ENCODE measurements around the gene ADAM15.

The ADAM15 gene

DNA sequence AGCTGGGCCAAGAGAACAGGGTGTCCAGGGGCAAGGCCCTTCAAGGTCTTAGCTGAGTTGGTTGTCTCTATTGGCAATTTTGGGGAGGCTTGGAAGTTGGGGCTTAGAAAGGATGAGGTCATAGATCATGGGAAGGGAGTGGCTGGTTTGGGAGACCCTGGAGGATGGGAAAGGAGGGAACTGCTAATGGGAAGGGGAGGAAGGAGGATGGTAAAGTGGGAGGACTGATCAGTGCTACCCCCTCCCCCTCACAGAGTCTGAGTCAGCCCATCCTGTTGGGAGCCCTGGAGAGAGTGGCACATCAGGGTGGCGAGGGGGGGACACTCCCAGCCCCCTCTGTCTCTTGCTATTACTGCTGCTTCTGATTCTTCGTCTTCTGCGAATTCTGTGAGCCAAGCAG lies 17.5 kb downstream of the ADAM15 start:
- ATAC-seq, result no peak
- Mint-ChIP-seq H3K4me3 (no peak overlapping the region), H3K27ac (no peak overlapping the region), H3K36me3 (peaks cover 19% of the 10 kb centered on the region), H3K9me3 (no peaks in the 10 kb centered on the region), H3K27me3 (no peaks in the 10 kb centered on the region), H3K4me1 (peaks cover 51% of the 10 kb centered on the region)

DNA sequence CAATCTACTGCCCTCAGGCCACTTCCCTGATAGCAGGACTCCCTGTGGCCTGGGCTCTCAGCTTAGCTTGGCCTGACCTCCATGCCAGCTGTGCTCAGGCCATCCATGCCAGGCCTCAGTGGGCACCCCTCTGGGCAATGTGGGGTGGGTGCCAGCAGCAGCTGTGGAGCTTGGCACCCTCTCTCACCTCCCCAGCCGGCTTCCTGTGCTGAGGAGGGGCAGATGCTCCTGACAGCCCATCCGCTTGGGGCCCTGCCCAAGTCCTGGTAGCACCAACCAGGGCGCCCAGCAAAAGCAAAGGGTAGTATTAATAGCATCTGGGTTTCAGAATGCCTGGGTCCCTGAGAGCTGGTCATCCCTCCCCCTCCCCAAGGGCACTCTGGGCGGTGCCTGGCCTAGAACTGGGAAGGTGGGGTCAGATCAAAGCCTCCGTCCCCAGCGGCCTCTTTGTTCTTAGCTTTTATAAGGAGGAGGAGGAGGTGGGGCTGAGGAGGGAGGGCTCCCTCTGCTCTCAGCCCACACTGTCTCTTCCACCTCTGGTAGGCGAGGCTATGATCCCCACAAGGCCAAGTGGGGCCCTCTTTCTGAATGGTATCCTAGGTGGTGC lies 18.5 kb downstream of the ADAM15 start:
- no peaks in the 10 kb centered on the region for H3K9me3 Mint-ChIP-seq
- H3K27ac Mint-ChIP-seq, result no peak overlapping the region
- ATAC-seq, result no peak
- no peak overlapping the region for H3K4me3 Mint-ChIP-seq
- H3K36me3 Mint-ChIP-seq, result peaks cover 19% of the 10 kb centered on the region
- H3K27me3 Mint-ChIP-seq, result no peaks in the 10 kb centered on the region
- peaks cover 47% of the 10 kb centered on the region for H3K4me1 Mint-ChIP-seq

DNA sequence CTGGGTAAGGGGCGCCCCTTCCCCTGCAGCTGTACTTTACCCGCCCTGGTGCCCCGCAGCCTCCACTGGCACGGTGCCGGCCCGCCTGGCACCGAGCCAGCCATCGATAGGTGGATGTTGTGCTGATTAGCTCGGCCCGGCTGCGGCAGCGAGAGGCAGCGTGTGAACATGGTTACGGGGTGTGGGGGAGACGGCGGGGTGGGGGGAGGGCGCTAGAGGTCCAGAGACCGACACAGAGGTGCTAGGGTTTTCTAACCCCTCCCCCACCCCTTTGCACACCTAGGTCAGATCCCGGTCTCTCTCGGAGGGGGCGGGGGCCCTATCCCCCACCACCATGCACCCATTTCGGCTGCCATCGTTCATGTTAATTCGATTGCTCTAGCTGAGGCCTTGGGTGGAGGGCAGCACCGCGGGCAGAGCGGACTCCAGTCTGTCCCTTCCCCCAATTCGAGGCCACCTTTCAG lies 19.1 kb downstream of the ADAM15 start:
- H3K9me3 Mint-ChIP-seq, result no peaks in the 10 kb centered on the region
- no peak for ATAC-seq
- H3K4me3 Mint-ChIP-seq, result peak overlapping the region; percentile 58
- peaks cover 19% of the 10 kb centered on the region for H3K36me3 Mint-ChIP-seq
- H3K27ac Mint-ChIP-seq, result peak overlapping the region; percentile 13
- H3K4me1 Mint-ChIP-seq, result peaks cover 44% of the 10 kb centered on the region
- no peaks in the 10 kb centered on the region for H3K27me3 Mint-ChIP-seq

DNA sequence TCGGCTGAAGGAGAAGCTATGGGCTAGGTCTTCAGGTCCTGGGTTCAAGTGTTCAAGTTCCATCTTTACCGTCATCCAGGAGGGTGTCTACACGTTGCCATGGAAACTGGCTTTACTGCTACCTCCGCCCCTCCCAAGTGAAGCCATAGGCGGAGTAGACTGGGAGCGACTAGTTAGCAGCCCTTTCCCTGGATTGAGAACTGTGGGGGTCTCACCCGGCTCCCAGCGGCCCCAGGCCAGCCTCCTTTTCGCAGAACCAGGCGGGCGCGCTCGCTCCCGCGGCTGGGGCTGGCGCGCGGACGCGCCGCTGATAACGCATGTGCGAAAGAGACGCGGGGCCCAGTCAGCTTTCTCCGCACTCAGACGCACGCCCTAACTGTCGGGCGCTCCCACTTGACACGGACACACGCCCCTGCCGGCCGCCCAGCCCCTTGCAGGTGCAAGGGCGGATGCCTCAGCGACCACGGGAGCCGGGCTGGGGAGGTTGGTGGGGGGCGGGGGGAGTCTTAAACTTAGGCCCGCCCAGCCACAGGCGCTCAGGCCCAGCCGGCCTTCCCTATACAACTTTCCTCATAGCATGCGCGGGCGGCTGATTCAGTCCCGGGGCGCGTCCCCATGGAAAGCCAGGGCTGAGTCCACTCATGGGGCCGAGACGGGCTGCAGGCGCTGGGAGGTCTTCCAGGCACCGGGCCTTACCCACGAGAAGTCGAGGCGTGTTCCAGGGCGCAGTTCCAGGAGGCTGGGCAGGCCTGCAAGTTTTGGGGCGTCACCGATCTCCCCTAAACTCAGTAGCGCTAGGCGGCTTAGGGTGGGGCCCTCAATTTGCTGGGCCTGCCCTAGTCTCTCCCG lies 19.8 kb downstream of the ADAM15 start:
- peak overlapping the region; percentile 13 for H3K27ac Mint-ChIP-seq
- no peaks in the 10 kb centered on the region for H3K9me3 Mint-ChIP-seq
- peak overlapping the region; percentile 58 for H3K4me3 Mint-ChIP-seq
- peaks cover 19% of the 10 kb centered on the region for H3K36me3 Mint-ChIP-seq
- H3K27me3 Mint-ChIP-seq, result no peaks in the 10 kb centered on the region
- H3K4me1 Mint-ChIP-seq, result peaks cover 42% of the 10 kb centered on the region
- ATAC-seq, result peak; percentile 90

DNA sequence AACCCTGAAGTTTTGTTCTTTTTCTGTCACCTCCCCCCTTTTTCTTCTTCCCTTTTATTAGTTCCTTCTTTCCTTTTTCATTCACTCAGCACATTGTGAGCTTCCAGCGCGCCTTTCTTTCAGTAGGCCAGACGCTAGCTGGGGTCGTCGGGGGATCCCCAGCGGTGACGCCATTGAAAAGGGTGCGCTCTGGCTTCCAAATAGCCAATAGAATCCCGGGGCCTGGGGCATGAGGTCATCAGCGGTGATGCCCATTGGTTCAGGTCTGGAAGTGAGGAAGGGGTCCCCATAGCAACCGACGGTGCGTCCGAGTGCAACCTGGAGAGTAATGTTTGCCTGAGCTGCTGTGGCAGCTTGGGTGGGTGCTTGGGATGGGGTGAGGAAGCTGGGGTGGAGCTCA lies 20.6 kb downstream of the ADAM15 start:
- ATAC-seq, result no peak
- peak overlapping the region; percentile 13 for H3K27ac Mint-ChIP-seq
- no peaks in the 10 kb centered on the region for H3K27me3 Mint-ChIP-seq
- peaks cover 12% of the 10 kb centered on the region for H3K36me3 Mint-ChIP-seq
- H3K4me3 Mint-ChIP-seq, result peak overlapping the region; percentile 38
- H3K4me1 Mint-ChIP-seq, result peaks cover 34% of the 10 kb centered on the region
- H3K9me3 Mint-ChIP-seq, result no peaks in the 10 kb centered on the region

DNA sequence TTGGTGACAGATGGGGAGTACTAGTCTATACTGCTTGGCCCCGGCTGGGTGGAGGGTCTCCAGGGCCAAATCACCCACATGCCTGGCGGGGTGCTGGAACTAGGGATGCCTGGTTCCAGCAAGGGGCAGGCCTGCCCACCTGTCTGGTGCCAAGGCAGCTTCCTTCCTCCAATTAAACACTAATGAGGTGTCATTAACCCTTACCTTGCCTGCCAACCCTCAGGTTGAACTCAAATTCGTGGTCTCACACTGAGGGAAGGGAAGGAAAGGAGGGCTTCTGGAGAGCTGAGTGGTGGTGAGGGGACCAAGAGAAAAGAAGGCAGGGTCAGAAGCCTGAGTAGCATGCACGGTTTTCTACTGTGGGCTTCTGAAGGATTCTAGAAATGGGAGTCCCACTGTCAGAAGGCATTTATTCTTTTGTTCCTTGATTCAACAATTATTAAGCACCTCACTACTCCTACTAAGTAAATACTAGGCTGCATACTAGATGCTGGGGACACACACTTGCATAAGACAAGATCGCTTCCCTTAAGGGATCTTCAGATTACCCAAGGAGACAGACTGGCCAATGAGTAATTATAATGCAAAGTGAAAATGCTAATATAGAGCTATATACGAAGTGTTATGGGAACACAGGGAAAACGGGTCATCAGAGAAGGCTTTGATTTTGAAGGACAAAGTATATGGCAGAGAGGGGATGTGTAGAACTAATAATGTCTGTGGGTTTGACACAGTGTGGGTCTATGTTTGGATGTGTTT lies 21.6 kb downstream of the ADAM15 start:
- Mint-ChIP-seq H3K27ac (no peak overlapping the region), H3K36me3 (peaks cover 10% of the 10 kb centered on the region), H3K4me3 (no peak overlapping the region), H3K27me3 (no peaks in the 10 kb centered on the region), H3K4me1 (peaks cover 31% of the 10 kb centered on the region), H3K9me3 (no peaks in the 10 kb centered on the region)
- ATAC-seq, result no peak

DNA sequence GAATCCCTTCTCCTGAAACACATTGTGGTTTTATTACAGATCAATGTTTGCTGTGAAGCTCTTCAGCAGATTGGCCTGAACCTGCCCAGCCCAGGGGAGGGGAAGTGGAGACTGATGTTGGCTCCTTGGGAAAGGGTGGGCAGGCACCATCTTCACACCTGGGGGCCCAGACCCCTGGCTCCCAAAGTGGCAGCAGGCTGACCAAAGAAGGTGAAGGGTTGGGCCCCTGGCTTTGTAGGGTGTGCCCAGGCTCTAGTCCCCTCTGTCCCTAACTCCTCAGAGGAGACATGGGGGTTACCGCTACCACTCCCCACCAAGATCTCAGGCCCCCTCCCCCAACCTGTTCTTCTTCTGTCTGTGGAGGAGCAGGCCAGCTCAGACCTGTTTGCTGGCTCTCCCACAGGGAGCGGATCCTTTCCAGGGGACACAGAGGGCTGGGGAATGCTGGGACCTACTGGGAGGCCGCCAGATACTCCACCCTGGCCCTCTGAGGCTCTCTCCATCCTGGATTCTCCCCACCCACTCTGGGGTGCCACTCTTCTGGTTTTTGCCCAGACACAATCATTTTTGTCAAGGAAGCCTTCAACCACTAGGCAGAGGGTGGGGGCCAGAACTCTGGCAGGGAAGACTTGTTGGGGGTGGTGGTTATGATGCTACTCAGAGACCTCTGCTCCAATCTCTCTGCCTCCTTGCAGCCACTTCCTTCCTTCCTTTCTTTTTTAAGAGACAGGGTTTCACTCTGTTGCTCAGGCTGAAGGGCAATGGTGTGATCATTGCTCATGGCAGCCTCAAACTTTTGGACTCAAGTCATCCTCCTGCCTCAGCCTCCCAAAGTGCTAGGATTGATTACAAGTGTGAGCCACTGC lies 22.5 kb downstream of the ADAM15 start:
- Mint-ChIP-seq H3K4me1 (peaks cover 38% of the 10 kb centered on the region), H3K36me3 (peaks cover 5% of the 10 kb centered on the region), H3K27ac (no peak overlapping the region), H3K4me3 (no peak overlapping the region), H3K9me3 (no peaks in the 10 kb centered on the region), H3K27me3 (no peaks in the 10 kb centered on the region)
- no peak for ATAC-seq

DNA sequence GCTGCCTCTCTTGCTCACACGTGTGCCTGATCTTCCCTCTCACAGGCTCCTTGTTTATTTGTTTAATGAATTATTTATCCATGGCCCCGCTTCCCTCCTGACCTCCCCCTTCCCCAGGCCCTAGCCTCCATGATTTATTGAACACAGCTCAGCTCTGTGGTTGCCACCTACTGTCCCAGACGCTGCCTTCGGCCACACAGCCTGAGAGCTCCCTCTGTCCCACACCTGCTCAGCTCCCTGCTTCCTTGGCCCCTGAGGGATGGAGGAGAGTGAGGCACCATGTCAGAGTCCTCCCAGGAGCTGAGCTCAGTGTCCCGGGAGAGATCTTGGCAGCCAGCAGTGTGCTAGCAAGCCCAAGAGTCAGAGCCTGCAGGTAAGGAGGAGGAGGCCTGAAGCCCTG lies 24.4 kb downstream of the ADAM15 start:
- H3K27ac Mint-ChIP-seq, result no peak overlapping the region
- peaks cover 15% of the 10 kb centered on the region for H3K27me3 Mint-ChIP-seq
- H3K9me3 Mint-ChIP-seq, result no peaks in the 10 kb centered on the region
- H3K4me1 Mint-ChIP-seq, result peaks cover 43% of the 10 kb centered on the region
- no peak overlapping the region for H3K4me3 Mint-ChIP-seq
- H3K36me3 Mint-ChIP-seq, result no peaks in the 10 kb centered on the region
- ATAC-seq, result no peak

DNA sequence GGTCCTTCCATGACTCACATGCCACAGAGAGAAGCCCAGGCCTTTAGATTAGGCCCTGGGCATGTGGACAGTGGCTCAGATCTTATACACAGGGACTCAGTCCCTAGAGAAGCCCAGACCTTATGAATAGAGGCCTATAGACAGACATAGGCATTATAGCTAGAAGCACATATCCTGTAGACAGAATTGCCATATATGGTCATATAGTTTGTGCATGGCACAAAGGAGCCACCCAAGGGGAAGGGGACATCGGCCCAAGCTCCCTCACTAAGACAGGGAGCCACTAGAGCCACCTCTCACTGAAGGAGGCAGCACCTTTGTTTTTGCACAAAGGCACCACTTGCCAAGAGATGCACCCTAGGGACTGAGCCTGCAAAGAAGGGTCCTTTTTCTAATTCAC lies 25.3 kb downstream of the ADAM15 start:
- peaks cover 42% of the 10 kb centered on the region for H3K4me1 Mint-ChIP-seq
- H3K27ac Mint-ChIP-seq, result no peak overlapping the region
- no peak for ATAC-seq
- no peaks in the 10 kb centered on the region for H3K9me3 Mint-ChIP-seq
- H3K4me3 Mint-ChIP-seq, result no peak overlapping the region
- peaks cover 19% of the 10 kb centered on the region for H3K27me3 Mint-ChIP-seq
- H3K36me3 Mint-ChIP-seq, result no peaks in the 10 kb centered on the region

DNA sequence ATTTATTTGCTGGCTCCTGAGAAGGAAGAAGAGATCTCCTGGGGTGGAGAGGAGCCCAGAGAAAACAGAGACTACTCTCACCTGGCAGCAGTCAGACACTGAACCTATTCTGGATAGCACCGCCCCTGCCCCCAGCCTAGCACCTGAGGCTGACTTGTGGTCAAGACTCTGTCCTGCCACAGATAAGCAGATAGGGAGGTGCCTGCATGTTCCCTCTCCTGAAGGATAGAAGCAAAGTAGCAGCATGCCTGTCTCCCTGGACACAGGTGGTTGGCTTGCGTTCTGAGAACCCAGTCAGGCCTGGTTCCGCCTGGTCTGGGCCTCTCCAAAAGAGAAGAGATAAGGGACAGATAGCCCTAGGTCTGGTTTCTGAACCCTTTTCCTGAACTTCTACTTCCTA lies 26.2 kb downstream of the ADAM15 start:
- no peaks in the 10 kb centered on the region for H3K36me3 Mint-ChIP-seq

DNA sequence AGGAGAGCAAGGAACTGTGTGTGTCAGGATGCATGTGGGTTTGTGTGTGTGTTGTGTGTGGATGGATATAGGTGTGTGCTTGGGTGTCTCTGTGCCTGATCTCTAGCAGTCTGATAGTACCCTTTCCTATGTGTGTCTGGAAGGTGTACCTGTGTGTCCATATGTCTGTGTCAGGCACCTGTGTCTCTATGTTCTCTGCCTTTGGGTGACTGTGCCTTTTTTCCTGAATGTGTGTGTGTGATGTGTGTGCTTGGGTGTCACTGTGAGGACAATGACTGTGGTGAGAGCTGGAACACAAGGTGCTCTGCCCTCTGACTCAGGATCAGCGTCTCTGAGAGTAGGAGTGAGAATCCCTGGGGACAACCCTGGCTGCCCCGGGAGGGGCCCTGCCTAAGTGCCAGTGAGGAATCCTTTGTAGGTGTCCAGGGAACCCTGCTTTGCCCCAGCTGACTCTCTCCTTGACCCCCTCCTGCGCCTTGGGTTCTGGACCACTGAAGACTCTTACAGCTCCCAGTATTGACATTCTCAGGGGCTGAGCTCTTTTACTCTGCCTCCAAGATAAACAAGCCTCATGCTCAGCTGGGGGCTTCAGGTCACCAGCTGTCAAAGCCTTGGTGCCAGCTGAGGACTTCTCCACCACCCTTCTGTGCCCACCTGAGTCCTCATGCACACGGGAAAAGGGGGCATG lies 26.8 kb downstream of the ADAM15 start:
- peaks cover 50% of the 10 kb centered on the region for H3K4me1 Mint-ChIP-seq
- H3K9me3 Mint-ChIP-seq, result no peaks in the 10 kb centered on the region
- ATAC-seq, result no peak
- no peak overlapping the region for H3K4me3 Mint-ChIP-seq
- H3K27ac Mint-ChIP-seq, result no peak overlapping the region
- H3K36me3 Mint-ChIP-seq, result no peaks in the 10 kb centered on the region
- H3K27me3 Mint-ChIP-seq, result peaks cover 34% of the 10 kb centered on the region

More for the DNA sequence above, 26.2 kb downstream of the ADAM15 start:
- ATAC-seq, result no peak
- Mint-ChIP-seq H3K4me1 (peaks cover 46% of the 10 kb centered on the region), H3K9me3 (no peaks in the 10 kb centered on the region), H3K27me3 (peaks cover 28% of the 10 kb centered on the region), H3K27ac (no peak overlapping the region), H3K4me3 (no peak overlapping the region)

DNA sequence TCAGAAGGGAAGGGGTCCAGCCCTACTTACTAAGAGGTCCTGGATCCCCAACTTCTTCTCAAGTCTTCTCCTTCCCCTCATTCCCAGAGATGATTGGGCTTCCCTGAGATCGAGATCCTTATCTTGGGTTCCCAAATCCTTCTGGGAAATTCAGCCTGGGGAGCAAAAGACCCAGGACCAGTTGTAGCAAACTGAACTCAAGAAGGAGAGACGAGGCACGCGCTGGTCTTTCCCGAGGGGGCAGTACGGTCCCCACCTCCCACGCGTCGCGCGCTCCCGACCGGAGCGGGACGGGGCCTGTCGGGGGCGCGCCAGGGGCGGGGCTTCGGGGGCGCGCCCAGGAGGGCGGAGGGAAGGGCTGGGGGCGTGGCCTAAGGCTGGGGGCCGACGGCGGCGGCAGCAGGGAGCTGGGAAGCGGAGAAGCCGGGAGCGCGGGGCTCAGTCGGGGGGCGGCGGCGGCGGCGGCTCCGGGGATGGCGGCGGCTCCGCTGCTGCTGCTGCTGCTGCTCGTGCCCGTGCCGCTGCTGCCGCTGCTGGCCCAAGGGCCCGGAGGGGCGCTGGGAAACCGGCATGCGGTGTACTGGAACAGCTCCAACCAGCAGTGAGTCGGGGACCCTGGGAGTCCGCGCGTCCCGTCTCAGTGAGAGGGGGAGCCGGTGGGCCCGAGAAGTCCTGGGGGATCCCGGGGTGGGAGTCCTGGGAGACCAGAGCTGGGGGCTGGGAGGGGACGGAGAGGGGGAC lies 27.5 kb downstream of the ADAM15 start, which contains the start of gene EFNA3:
TSS of gene EFNA3 (plus strand) at position 369 of the 741 bp plus-strand sequence. CDS start at position 474, 105 bp downstream.
- Mint-ChIP-seq H3K27me3 (peaks cover 41% of the 10 kb centered on the region), H3K27ac (peak within 1 kb of the TSS; percentile 50), H3K9me3 (no peaks in the 10 kb centered on the region), H3K4me3 (peak within 1 kb of the TSS; percentile 68), H3K4me1 (peaks cover 46% of the 10 kb centered on the region), H3K36me3 (no peaks in the 10 kb centered on the region)
- ATAC-seq, result peak; percentile 68

DNA sequence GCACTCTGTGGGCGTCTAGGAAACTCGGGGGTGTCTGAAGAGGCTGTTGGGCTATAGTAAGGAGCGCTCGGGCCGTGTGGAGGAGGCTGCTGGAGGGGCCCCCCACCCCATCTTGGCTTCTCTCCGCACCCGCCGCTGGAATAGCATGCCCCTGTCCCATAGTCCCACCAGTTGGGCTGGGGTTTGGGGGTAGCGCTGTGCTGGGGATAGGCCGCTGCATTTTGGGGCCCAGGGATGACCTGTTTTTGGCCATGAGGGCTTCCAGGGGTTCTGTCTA lies 28.0 kb downstream of the ADAM15 start:
- peaks cover 47% of the 10 kb centered on the region for H3K27me3 Mint-ChIP-seq
- no peaks in the 10 kb centered on the region for H3K36me3 Mint-ChIP-seq
- no peak for ATAC-seq
- H3K27ac Mint-ChIP-seq, result peak overlapping the region; percentile 50
- H3K4me3 Mint-ChIP-seq, result peak overlapping the region; percentile 68
- peaks cover 47% of the 10 kb centered on the region for H3K4me1 Mint-ChIP-seq
- H3K9me3 Mint-ChIP-seq, result no peaks in the 10 kb centered on the region

Data from stimulated activated memory B cell treated with anti-CD40 and anti-IgM and Interleukin-4, amounts not matched to agents 10 μg/mL and 1 μg/mL and 100 μg/mL, for 72 hours (primary cell).